ENCODE measurements around the gene KHNYN.
A peak's percentile ranks its signal among the peaks of the same experiment; 100 is the strongest.

Gene KHNYN

DNA sequence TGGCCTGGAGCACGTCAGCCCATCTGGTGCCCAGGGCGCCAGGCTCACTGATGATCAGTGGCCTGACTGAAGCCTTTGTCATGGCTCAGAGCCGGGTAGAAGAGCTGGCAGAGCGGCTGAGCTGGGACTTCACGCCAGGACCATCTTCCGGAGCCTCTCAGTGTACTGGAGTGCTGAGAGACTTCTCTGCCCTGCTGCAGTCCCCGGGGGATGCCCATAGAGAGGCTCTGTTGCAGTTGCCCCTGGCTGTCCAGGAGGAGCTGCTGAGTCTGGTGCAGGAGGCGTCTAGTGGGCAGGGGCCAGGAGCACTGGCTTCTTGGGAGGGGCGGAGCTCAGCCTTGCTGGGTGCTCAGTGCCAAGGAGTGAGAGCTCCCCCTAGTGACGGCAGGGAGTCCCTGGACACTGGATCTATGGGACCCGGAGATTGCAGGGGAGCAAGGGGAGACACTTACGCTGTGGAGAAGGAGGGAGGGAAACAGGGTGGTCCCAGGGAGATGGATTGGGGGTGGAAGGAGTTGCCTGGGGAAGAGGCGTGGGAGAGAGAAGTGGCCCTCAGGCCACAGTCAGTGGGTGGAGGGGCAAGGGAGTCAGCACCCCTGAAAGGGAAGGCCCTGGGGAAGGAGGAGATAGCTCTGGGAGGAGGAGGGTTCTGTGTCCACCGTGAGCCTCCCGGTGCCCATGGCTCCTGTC, 2.0 kb downstream of the KHNYN start:
- Histone ChIP-seq H3K9me2 (ENCODE audit: low read depth, low read length) (no peaks in the 10 kb centered on the region), H3K27ac (ENCODE audit: low read depth, low read length, poor library complexity, severe bottlenecking) (peak overlapping the region; percentile 86), H2AFZ (ENCODE audit: low read length) (no peak overlapping the region), H3K79me2 (ENCODE audit: insufficient read depth, low read length) (no peaks in the 10 kb centered on the region), H3K9ac (ENCODE audit: low read length) (peak overlapping the region; percentile 80), H3K4me1 (ENCODE audit: insufficient read depth, low read length, severe bottlenecking) (peaks cover 36% of the 10 kb centered on the region), H3K36me3 (ENCODE audit: insufficient read depth, low read length) (peaks cover 35% of the 10 kb centered on the region), H3K4me2 (ENCODE audit: low read length) (peak overlapping the region; percentile 84), H3F3A (ENCODE audit: insufficient read depth, low read length) (no peaks in the 10 kb centered on the region), H3K9me3 (ENCODE audit: low read length) (no peaks in the 10 kb centered on the region), H3K27me3 (ENCODE audit: insufficient read depth, low read length) (no peaks in the 10 kb centered on the region), H3K4me3 (ENCODE audit: low read depth, low read length, poor library complexity, severe bottlenecking) (peak overlapping the region; percentile 76), H4K20me1 (ENCODE audit: insufficient read depth, low read length) (no peaks in the 10 kb centered on the region)
- TF ChIP-seq, protein P1, sequence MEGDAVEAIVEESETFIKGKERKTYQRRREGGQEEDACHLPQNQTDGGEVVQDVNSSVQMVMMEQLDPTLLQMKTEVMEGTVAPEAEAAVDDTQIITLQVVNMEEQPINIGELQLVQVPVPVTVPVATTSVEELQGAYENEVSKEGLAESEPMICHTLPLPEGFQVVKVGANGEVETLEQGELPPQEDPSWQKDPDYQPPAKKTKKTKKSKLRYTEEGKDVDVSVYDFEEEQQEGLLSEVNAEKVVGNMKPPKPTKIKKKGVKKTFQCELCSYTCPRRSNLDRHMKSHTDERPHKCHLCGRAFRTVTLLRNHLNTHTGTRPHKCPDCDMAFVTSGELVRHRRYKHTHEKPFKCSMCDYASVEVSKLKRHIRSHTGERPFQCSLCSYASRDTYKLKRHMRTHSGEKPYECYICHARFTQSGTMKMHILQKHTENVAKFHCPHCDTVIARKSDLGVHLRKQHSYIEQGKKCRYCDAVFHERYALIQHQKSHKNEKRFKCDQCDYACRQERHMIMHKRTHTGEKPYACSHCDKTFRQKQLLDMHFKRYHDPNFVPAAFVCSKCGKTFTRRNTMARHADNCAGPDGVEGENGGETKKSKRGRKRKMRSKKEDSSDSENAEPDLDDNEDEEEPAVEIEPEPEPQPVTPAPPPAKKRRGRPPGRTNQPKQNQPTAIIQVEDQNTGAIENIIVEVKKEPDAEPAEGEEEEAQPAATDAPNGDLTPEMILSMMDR (IDR thresholded peaks at IDR 0.05; ENCODE audit: low read length), result peak; percentile 98
- no peak for TF ChIP-seq EZH2 (IDR thresholded peaks at IDR 0.05; ENCODE audit: borderline replicate concordance, low read length)

GRCh38 chr14:24432259-24433131, 2.7 kb downstream of the KHNYN start:
- no peaks in the 10 kb centered on the region for H4K20me1 ChIP-seq (ENCODE audit: insufficient read depth, low read length)
- no peak overlapping the region for H2AFZ ChIP-seq (ENCODE audit: low read length)
- peak overlapping the region; percentile 84; the same call in 1 of the 2 replicates for H3K4me2 ChIP-seq (ENCODE audit: low read length)
- no peaks in the 10 kb centered on the region for H3K27me3 ChIP-seq (ENCODE audit: insufficient read depth, low read length)
- H3K9me2 ChIP-seq (ENCODE audit: low read depth, low read length), result no peaks in the 10 kb centered on the region
- H3K4me1 ChIP-seq (ENCODE audit: insufficient read depth, low read length, severe bottlenecking), result peaks cover 44% of the 10 kb centered on the region
- H3F3A ChIP-seq (ENCODE audit: insufficient read depth, low read length), result no peaks in the 10 kb centered on the region
- H3K4me3 ChIP-seq (ENCODE audit: low read depth, low read length, poor library complexity, severe bottlenecking), result no peak overlapping the region
- TF ChIP-seq, protein P1 (IDR thresholded peaks at IDR 0.05; ENCODE audit: low read length), result no peak
- TF ChIP-seq EZH2 (IDR thresholded peaks at IDR 0.05; ENCODE audit: borderline replicate concordance, low read length), result no peak
- H3K36me3 ChIP-seq (ENCODE audit: insufficient read depth, low read length), result peaks cover 42% of the 10 kb centered on the region
- H3K9me3 ChIP-seq (ENCODE audit: low read length), result no peaks in the 10 kb centered on the region
- H3K9ac ChIP-seq (ENCODE audit: low read length), result no peak overlapping the region; the same call in 1 of the 2 replicates
- H3K27ac ChIP-seq (ENCODE audit: low read depth, low read length, poor library complexity, severe bottlenecking), result no peak overlapping the region
- H3K79me2 ChIP-seq (ENCODE audit: insufficient read depth, low read length), result no peaks in the 10 kb centered on the region

GRCh38 chr14:24434036-24434435, 4.3 kb downstream of the KHNYN start:
- Histone ChIP-seq H3K9ac (ENCODE audit: low read length) (no peak overlapping the region), H3F3A (ENCODE audit: insufficient read depth, low read length) (no peaks in the 10 kb centered on the region; the same call in 1 of the 2 replicates), H3K27ac (ENCODE audit: low read depth, low read length, poor library complexity, severe bottlenecking) (no peak overlapping the region), H3K36me3 (ENCODE audit: insufficient read depth, low read length) (peaks cover 57% of the 10 kb centered on the region), H2AFZ (ENCODE audit: low read length) (no peak overlapping the region), H3K9me2 (ENCODE audit: low read depth, low read length) (no peaks in the 10 kb centered on the region), H4K20me1 (ENCODE audit: insufficient read depth, low read length) (no peaks in the 10 kb centered on the region), H3K27me3 (ENCODE audit: insufficient read depth, low read length) (no peaks in the 10 kb centered on the region), H3K4me1 (ENCODE audit: insufficient read depth, low read length, severe bottlenecking) (peaks cover 44% of the 10 kb centered on the region), H3K79me2 (ENCODE audit: insufficient read depth, low read length) (no peaks in the 10 kb centered on the region), H3K4me3 (ENCODE audit: low read depth, low read length, poor library complexity, severe bottlenecking) (no peak overlapping the region), H3K9me3 (ENCODE audit: low read length) (no peaks in the 10 kb centered on the region), H3K4me2 (ENCODE audit: low read length) (no peak overlapping the region)
- no peak for TF ChIP-seq EZH2 (IDR thresholded peaks at IDR 0.05; ENCODE audit: borderline replicate concordance, low read length)
- TF ChIP-seq, protein P1 (IDR thresholded peaks at IDR 0.05; ENCODE audit: low read length), result no peak

All from OCI-LY1 (cell line).